Colonic mucosa (tissue), 4 donors: Measurements from ENCODE around the gene BCL7B. TPM values are rescaled to one million over a fixed set of nuclear protein-coding genes. Genes with fewer than 3 reads are reported as not detected.

ENCODE experiments used
- DNase-seq: peaks from one replicate; pipeline ENCODE4 v3.0.0-alpha.2; 2020
- H3K27ac ChIP-seq: fragments of 200-600 bp; one replicate; pipeline ENCODE4 v1.8.0; 2021
- H3K27me3 ChIP-seq: fragments of 200-600 bp; one replicate; pipeline ENCODE4 v1.8.0; 2021
- H3K36me3 ChIP-seq: fragments of 200-600 bp; one replicate; pipeline ENCODE4 v1.8.0; 2021
- H3K4me1 ChIP-seq: fragments of 200-600 bp; one replicate; pipeline ENCODE4 v1.8.0; 2021; ENCODE audit warnings: mild to moderate bottlenecking
- H3K4me3 ChIP-seq: fragments of 200-600 bp; one replicate; pipeline ENCODE4 v1.8.0; 2021
- H3K9ac ChIP-seq, 2 donors: one replicate each; pipeline ENCODE4 v1.7.0; 2013; ENCODE audit warnings: control low read depth in 2 of 2, low read depth in 2 of 2, low read length in 2 of 2
- H3K9me3 ChIP-seq: fragments of 200-600 bp; one replicate; pipeline ENCODE4 v1.8.0; 2021
- CTCF ChIP-seq: fragments of 200-600 bp; IDR thresholded peaks from one replicate; pipeline ENCODE4 v1.8.0; 2022; ENCODE audit warnings: antibody characterized with exemption, mild to moderate bottlenecking
- intact Hi-C: fragments of 100-400 bp; cut with DNase I; formaldehyde crosslinking; loops from one replicate; pipeline ENCODE4 v1.14.1; 2022
- total RNA-seq, 2 donors: library from RNA; stranded (reverse); fragmentation: NEBNext Ultra II Directional in 1 of 2; extraction: Animal tissue kit (Norgen Biotek cat#: 25700) in 1 of 2; gene quantifications; one replicate each; pipeline ENCODE4 v1.2.1, GENCODE V29; 2021
- donor health status: healthy.
- donor health status: DM: no; HTN: no; CAD: no.
- donor health status: DM: no; HTN: no; CAD: no.

BCL7B gene
- total RNA-seq, result 10 to 100 TPM; 53.8 to 56.8 TPM

- TF ChIP-seq CTCF, result no peak
- no peaks in the 10 kb centered on the region for H3K9me3 ChIP-seq
- no peaks in the 10 kb centered on the region for H3K36me3 ChIP-seq
- DNase-seq, result peak; percentile 79
- peaks cover 14% of the 10 kb centered on the region for H3K4me1 ChIP-seq
- peak within 1 kb of the TSS; percentile 92 for H3K27ac ChIP-seq
- peak within 1 kb of the TSS; percentile 45 for H3K4me3 ChIP-seq
- no peaks in the 10 kb centered on the region for H3K27me3 ChIP-seq
- intact Hi-C loops, result no loop called here
- H3K9ac ChIP-seq, result peak within 1 kb of the TSS; percentile 97
These were observed at the start of gene BCL7B for GRCh38 chr7:73557397-73558257. BCL7B (minus strand) TSS chr7:73557690; CDS start chr7:73557578, 112 bp downstream.

GRCh38 chr7:73605601-73606220 lies 48.2 kb upstream of the BCL7B start:
- no peak overlapping the region for H3K27ac ChIP-seq
- H3K9me3 ChIP-seq, result no peaks in the 10 kb centered on the region
- no peak for DNase-seq
- H3K9ac ChIP-seq, result no peak overlapping the region
- H3K36me3 ChIP-seq, result no peaks in the 10 kb centered on the region
- no peak overlapping the region for H3K4me3 ChIP-seq
- no peaks in the 10 kb centered on the region for H3K4me1 ChIP-seq
- intact Hi-C loops, result loop anchor here (2.0 to 5.0 kb wide), 2 partner anchors 67 to 119 kb away; no protein-coding TSS in a partner anchor
- TF ChIP-seq CTCF, result no peak
- H3K27me3 ChIP-seq, result no peaks in the 10 kb centered on the region

GRCh38 chr7:73602721-73603651 lies 45.5 kb upstream of the BCL7B start:
- no peak for DNase-seq
- TF ChIP-seq CTCF, result no peak
- Histone ChIP-seq H3K27me3 (no peaks in the 10 kb centered on the region), H3K9ac (no peak overlapping the region), H3K27ac (no peak overlapping the region), H3K4me3 (no peak overlapping the region), H3K36me3 (no peaks in the 10 kb centered on the region), H3K9me3 (no peaks in the 10 kb centered on the region), H3K4me1 (no peaks in the 10 kb centered on the region)
- intact Hi-C loops, result no loop called here

- intact Hi-C loops, result no loop called here
- TF ChIP-seq CTCF, result no peak
- no peak overlapping the region for H3K27ac ChIP-seq
- no peaks in the 10 kb centered on the region for H3K9me3 ChIP-seq
- H3K36me3 ChIP-seq, result no peaks in the 10 kb centered on the region
- no peak overlapping the region for H3K4me3 ChIP-seq
- no peaks in the 10 kb centered on the region for H3K4me1 ChIP-seq
- no peak for DNase-seq
- no peak overlapping the region for H3K9ac ChIP-seq
- no peaks in the 10 kb centered on the region for H3K27me3 ChIP-seq
These were observed 42.4 kb upstream of the BCL7B start for GRCh38 chr7:73599916-73600315.
